Amniotic epithelial cell (primary cell): ENCODE data around the gene SPDL1.
"Not testable (repeated sequence)": the region's sequence is repeated elsewhere in the genome, so short reads cannot be mapped to it uniquely, and the experiment has no call there.

Source experiments
- DNase-seq: peaks from one replicate; pipeline ENCODE4 v3.0.0-alpha.2; 2010; ENCODE audit warnings: low read depth

Gene SPDL1

DNA sequence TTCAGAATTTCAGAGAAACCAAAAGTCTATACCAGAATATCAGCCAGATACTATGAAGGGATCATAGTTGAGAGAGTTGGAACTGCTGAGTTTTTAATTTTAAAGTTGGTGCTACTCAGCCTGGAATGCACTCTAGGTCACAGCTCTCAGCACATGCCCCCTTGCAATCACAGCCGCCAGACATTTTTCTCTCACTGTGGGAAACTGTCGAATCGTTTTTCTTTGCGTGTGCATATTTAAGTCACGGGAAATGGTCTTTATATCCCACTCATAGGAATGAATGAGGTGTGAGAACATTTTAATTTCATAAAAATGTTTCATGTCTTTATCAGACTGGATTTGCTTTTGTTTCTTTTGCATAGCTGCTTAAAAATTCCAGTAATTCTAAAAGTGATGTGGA is 12.2 kb upstream of the SPDL1 start:
- no peak for DNase-seq

DNA sequence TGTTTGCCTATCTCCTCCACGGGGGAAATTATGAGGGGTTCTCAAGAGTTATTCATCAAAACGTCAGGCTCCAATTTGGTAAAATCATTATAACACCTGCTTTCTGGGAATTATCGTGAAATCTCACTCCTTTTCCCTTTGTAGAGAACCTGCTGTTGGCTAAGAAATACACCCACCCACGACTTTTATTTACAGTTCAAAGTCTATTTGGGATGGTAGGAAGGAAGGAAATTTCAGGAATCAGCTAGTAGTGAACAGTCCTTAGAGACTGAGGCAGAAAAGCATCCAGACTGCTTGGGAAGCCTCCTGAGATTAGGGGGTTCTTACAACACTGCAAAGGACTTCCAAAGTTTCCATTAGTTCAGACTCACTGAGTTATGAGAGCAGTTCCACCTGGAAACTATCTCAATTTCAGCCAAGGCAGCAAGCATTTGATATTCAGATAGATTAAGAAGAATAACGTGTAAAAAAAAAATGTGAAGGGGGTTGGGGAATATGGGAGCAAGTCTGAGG is 9.4 kb upstream of the SPDL1 start:
- no peak for DNase-seq

DNA sequence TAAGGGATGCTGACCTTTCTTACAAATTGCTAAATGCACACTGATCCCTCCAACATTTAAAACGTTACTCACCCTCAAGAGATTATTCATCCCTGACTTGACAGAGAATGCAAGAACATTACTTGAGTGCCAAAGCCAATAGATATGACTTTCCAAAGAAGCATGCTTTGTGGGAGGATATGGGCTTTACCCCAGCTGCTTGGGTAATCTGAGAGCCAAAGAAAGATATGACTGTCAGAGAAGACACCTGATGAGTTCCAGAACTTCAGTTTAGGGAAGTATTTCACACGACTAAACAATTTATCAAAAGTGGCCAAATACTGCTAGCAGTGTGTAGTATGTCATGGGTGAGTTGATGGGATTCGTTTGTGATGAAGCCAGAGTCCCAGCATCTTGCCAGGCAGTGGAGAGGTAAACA is 7.4 kb upstream of the SPDL1 start:
- peak; percentile 100 for DNase-seq

DNA sequence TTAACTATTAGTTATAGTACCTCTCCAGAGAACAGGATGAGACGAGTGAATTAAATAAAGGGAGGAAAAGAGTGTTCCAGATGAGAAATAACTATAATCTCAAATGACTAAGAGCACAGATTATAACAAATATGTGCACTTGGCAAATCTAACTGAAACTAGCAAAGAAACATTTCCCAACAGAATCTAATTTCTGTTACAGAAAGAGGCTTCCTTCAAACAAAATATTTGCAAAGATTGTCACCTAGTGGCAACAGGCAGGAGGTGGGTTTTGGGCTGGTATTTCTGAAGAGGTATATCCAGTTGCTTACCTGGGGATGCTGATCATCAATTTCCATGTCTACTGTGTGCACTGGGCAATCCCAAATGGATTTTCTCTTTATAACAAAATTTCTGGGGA is 5.6 kb upstream of the SPDL1 start:
- peak; percentile 84 for DNase-seq

DNA sequence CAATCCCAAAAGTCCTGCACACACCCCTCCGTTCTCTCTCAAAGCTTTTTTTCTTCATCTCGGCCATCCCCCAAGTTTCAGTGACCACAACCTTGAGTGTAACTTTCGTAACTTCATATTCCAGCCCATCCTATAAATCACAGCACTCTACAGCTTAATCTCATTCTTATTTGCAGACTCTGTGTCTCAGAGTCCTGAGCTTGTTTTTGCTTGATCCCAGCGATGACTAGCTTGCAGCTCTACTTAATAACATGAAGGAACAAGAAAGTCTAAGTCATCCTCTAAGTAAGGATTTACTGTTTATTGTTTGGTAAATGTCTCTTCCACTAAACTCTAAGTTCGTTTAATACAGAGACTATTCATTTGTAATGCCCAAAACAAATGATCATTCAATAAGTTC is 2.6 kb upstream of the SPDL1 start:
- DNase-seq, result peak; percentile 93

DNA sequence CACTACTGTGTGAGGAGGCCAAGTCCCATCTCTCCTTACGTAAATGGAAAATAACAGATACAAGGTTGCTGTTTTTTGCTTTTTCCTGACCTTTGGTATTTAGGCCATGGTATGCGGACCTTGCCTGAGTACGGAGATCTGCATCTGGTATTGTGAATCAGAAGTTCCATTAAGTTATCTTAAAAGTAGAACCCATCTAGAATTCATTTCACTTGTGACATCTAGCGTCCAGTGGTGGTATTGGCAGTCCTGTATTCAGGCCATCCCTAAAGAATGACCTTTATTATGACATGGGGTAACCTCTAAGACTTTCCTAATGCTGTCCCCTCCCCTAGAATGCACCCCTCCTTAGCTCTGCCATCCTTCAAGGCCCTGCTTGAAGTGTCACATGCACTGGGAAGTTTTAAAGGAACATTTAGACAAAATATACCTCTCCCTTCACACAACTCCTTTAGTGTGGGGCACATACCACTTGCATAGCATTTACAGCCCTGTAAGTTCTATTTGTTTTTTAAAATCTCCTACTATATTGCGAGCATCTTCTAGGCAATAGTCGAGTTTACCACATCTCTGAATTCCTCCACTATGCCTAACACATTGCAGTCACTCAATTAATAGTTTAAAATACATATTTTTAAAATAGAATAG is 1.9 kb upstream of the SPDL1 start:
- DNase-seq, result peak; percentile 87

DNA sequence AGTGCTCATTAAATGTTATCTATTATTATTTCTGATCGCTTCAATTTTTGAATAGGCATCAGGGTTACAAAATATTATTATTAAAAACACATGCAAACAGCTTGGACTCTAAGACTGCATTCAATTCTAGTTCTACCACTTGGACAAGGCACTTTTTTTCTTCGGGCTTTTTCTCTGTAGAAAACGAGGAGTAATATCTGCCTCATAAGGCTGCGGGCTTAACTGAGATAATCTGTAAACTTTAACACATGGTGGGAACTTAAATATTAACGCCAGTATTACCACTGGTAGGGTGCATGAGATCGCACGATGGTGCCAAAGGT is 511 bp upstream of the SPDL1 start:
- no peak for DNase-seq

DNA sequence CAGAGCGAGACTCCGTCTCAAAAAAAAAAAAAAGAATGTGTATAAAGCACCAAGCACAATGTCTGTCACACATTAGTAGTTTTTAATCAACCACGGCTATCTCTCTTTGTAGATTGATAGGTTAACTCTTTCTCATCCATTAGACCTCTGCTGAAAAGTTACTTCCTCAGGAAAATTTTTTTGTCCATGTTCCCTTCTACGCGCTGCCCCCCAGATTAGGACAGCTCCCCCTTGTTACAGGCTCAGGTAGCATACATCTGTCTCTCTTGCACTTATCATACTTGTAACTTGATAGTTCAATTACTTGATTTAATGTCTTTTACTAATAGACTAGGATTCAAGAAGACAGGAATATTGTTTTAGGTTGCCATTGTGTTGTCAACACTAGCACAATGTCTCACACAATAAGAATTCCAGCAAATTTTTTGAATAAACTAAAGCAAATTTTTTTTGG is 1.5 kb downstream of the SPDL1 start:
- DNase-seq, result no peak

DNA sequence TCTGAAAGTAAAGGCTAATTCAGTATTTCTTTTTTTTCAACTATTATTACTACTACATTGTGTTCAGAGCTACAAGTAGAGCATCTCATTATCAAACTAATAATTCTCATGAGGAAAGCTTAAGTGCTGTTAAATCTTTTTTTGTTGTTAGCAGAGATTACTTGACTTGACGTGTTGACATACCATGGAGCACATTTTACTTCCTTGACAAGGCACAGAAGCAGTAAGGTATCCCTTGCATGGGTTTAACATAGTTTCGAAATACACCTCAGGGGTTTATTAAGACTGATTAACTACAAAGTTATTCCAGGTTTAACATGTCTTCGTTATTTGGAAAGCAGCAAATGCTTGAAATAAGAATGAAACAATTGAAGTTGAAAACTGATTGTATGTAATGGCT is 7.0 kb downstream of the SPDL1 start:
- DNase-seq, result peak; percentile 19

DNA sequence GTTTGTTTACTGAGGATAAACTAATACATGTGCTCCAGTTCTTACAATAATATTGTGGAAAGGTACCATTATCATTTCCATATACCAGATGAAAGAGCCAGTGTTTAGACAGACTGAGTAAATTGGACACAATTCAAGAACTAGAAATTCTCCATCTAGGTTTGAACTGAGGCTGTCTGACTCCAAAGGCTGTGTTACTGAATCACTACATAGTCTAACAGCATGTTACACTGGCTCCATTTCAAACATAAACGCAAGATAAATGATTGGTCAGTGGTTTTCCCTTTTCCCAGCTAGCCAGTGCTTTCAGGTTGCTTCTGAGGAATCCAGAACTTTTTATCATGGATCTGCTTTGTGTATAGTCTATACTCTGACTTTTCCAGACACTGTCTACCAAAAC is 8.1 kb downstream of the SPDL1 start:
- DNase-seq, result peak; percentile 81

DNA sequence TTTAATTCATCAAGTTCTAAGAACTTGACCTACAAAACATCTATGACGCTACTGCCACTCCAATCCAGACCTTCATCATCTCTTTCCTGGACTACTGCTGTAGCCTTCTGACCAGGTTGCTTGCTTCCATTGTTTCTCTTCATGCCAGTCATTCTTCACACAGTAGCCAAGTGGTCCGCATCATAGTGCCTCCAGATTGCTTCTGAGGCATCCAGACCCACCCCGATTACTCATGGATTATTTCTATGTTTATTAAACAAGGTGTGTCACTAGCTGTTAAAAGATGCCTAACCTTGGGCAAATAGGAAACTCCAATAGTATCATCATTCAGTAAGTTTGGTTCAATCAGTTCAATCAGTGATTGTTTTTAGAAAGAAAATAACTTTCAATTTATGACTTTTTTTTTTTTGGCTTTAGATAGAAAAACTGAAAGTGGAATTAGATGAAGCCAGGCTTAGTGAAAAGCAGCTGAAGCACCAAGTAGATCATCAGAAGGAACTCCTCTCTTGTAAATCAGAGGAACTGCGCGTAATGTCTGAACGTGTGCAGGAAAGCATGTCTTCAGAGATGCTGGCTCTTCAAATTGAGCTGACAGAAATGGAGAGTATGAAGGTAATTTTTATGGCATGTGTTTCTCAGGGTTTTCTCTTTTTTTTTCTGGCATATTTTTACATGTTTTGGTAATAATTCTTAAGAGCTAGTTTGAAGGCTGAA is 9.5 kb downstream of the SPDL1 start:
- no peak for DNase-seq

DNA sequence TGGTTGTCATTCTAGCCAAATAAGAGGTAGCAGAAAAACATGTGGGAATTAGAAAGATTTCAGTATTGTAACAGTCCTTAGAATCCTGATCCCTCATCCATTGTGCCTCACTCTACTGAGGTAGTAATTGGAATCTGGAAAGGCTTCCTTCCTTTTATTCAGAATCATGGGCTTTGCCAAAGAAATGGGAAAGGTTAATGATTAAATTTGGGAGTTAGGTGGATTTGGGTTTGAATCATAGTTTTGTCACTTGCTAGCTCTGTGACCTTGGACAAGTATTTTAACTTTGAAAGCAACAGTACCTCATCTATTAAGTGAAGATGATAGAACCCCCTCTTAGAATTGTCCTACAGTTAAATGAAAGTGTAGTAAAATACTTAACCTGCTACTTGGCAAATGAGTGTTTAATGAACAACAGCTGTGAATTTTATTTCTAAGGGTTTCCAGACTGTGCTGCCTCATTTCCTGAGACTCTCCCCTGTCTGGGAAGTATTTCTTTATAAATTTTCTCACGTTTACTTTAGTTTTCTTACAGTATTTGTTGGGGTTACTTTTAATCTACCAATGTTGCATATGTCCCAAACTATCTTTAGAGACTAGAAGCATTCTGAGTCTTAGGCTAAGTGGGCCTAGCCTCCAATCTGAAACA is 11.7 kb downstream of the SPDL1 start:
- no peak for DNase-seq

DNA sequence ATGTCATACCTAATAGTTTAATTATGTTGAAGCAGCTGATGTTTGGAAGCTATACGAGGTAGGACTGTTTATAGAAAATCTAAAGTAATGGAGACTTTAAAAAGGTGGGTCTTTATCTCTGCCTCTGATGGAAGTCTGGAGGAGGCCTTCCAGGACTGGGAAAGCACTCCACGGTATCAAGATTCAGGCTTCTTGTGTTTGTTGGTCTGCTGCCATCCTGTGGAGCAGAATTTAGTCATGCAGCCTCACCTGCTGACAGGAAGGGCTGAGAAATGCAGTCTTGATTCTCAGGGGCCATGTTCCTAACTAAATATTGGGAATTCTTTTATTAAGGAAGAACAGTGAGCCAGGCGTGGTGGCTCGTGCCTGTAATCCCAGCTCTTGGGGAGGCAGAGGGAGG is 15.9 kb downstream of the SPDL1 start:
- no peak for DNase-seq

DNA sequence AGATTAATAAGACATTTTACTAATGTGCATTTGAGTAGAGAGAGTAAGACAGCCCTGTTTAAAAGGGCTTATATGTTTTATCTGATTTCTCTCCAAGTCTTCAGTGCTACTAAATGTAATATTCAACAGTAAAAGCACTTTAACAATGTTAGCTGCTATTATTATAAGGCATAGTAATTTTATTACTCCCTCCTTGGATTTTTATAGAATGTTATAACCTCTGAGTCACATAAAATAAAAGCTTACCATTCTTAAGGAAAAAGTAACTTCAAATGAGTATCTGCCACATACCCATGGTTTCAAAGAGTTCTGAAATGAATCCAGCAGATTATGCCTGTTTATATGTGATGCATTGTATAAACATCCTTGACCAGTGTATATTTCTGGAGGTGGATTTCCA is 19.0 kb downstream of the SPDL1 start:
- DNase-seq, result no peak

DNA sequence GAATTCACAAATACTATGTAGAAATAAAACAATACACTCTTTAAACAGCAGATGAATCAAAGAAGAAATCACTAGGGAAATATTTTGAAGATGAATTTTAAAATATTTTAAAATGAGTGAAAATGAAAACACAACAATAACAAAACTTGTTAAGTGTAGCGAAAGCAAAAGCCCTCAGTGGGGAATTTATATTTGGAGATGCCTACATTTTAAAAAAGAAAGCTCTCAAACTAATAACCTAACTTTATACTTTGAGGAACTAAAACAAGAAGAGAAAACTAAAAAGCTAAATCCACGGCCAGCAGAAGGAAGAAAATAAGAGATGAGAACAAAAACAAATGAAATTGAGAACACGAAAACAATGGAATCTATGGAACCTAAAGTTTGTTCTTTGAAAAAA is 22.7 kb downstream of the SPDL1 start:
- no peak for DNase-seq

DNA sequence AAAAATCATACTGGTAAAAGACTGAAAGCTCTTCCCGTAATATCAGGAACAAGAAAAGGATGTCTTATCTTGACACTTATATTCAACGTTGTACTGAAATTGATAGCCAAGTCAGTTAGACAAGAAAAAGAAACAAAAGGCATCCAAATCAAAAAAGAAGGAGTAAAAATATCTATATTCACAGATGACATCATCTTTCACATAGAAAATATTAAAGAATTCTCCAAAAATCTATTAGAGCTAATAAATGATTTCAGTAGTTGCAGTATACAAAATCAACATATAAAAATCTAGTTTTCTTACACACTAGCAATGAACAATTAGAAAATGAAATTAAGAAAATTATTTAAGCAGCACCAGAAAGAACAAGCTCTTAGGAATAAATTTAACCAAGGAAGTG is 24.3 kb downstream of the SPDL1 start:
- no peak for DNase-seq

DNA sequence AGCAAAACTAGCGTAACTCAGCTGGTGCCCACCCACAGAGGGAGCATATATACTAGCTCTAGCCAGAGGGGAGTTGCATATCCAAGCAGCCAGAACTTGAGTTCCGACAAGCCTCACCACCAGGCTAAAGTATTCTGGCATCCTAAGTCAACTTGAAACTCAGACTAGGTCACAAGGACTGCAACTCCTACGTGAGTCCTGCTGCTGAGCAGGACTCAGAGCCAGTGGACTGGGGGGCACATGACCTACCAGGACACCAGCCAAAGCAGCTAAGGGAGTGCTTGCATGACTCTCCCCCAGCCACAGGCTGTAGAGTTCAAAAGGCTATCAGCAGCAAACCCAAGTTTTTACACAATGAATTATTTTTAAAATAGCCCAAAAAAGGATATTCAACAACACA is 26.1 kb downstream of the SPDL1 start:
- peak; percentile 39 for DNase-seq

DNA sequence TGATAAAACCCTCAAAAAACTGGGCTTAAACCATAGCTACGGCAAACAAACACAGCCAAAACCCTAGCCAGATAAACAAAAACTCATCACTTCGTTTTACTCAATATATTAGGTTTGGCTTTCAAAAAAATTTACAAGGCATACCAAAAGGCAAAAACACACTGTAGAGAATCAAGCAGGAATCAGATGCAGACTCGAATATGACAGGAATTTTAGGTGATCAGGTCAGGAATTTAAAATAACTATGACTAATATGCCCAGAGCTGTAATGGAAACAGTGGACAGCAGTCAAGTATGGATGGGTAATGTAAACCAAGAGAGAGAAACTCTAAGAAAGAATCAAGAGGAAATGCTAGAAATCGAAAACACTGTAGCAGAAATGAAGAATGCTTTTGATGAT is 27.0 kb downstream of the SPDL1 start:
- no peak for DNase-seq

DNA sequence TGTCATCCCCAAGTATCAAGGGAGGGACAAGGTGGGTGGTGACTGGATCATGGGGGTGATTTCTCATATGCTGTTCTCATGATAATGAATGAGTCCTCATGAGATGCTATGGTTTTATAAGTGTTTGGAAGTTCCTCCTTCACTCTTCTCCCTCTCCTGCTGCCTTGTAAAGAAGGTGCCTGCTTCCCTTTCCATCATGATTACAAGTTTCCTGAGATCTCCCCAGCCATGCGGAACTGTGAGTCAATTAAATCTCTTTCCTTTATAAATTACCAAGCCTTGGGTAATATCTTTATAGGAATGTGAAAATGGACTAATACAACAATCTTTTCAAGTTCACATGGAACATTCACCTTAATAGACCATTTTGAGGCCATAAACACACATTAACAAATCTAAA is 32.0 kb downstream of the SPDL1 start:
- no peak for DNase-seq

DNA sequence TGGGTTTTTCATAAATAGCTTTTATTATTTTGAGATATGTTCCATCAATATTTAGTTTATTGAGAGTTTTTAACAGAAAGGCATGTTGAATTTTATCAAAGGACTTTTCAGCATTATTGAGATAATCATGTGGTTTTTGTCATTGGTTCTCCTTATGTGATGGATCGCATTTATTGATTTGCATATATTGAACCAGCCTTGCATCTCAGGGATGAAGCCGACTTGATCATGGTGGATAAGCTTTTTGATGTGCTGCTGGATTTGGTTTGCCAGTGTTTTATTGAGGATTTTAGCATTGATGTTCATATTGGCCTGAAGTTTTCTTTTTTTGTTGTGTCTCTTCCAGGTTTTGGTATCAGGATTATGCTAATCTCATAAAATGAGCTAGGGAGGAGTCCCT is 40.7 kb downstream of the SPDL1 start:
- not testable (repeated sequence) for DNase-seq

DNA sequence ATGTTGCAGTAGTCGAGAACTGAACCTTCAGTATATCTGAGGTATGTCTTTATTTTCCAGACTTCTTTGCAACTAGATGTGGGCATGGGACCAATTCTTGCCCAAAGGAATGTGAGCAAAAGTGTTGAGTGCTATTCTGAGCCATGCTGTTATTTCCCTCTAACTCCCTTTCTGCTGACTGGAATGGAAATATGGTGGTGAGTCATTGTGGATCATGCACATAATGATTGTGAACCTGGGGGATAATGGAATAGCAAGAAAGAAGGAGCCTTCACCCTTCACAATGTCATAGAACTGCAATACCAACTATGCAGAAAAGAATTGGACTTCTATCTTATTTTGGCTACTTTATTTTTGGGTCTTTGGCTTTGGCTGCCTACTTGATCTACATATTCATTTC is 43.2 kb downstream of the SPDL1 start:
- DNase-seq, result peak; percentile 95

DNA sequence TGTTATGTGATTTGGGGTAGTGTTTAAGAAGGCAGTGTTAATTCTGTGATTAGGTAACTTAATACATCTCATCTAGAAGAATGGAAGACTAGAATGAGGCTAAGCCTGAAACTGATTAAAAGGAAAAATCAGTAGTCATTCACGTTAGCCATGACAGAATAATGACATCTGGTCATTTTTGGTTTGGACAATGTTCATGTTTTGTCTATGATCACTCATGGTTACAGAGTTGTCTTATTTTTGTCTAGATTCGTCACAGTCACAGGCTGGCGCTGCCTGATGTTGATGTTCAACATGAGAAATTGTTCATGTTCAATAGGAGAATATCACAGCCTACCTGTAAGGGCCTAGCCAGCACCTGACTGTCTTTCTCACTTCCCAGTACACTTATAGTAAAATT is 44.0 kb downstream of the SPDL1 start:
- no peak for DNase-seq

DNA sequence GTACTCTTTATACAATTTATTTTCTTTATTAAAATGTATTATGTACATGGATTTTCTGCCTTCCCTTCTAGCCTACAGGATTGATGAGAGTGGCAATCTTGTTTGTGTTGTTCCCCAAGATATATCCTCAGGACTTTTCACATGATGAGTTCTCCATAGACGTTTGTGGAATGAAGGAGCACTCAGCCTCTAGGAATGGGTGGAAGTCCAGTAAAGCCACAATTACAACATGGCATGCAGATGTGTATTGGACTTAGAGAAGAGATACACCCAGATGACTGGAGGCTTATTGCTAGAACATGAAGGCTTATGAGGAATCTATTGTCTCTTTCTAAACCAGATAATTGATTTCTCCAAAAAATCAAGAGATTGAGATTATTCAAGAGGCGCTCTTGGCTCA is 45.3 kb downstream of the SPDL1 start:
- peak; percentile 81 for DNase-seq
